AG10803 (cell line): ENCODE measurements around the gene RANBP3.

Source experiments
- DNase-seq: peaks from one replicate; pipeline ENCODE4 v3.0.0; 2010; ENCODE audit warnings: low read depth
- H3K4me3 ChIP-seq: 2 replicates; pipeline ENCODE4 v1.5.1; 2011; ENCODE audit warnings: mild to moderate bottlenecking, low read length, control low read depth
- TF ChIP-seq, protein P1 (sequence below): conservative IDR thresholded peaks from 2 replicates; pipeline ENCODE4 v1.5.1; 2011; ENCODE audit warnings: mild to moderate bottlenecking, low read length, control low read depth, inconsistent platforms

The RANBP3 gene

DNA sequence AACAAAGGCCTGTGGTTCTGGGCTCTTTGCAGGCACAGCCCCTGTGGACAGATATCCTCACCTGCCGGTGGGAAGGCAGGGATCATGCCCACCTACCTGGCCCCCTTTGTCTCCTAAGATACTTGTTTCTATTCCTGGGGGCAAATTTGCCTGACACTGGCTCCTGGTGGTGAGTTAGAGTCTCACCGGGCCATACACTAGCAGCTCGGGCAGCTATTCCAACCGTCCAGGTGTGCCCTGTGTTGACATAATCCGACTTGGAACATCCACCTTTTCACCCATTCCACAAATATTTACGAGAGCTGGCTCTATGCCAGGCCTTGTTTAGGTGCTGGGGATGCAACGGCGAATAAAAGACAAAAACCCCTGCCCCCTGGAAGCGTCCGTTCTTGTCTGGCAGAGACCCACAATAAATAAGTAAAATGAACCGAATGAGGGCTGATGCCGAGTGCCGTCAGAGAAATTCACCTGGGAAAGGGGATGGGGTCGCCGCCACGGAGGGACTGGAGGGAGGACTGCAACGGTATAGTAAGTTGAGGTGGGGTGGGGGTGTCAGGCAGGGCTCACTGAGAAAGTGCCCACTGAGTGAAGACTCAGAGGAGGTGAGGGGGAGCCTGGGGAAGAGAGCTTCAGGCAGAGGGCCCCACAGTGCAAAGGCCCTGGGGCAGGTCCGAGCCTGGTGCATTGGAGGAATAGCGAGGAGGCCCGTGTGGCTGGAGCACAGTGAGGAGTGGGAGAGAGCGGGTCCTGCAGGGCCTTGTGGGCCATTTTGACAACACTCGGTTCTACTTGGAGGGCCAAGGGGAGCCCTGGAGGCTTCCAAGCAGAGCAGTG lies 43.2 kb upstream of the RANBP3 start:
- TF ChIP-seq, protein P1, sequence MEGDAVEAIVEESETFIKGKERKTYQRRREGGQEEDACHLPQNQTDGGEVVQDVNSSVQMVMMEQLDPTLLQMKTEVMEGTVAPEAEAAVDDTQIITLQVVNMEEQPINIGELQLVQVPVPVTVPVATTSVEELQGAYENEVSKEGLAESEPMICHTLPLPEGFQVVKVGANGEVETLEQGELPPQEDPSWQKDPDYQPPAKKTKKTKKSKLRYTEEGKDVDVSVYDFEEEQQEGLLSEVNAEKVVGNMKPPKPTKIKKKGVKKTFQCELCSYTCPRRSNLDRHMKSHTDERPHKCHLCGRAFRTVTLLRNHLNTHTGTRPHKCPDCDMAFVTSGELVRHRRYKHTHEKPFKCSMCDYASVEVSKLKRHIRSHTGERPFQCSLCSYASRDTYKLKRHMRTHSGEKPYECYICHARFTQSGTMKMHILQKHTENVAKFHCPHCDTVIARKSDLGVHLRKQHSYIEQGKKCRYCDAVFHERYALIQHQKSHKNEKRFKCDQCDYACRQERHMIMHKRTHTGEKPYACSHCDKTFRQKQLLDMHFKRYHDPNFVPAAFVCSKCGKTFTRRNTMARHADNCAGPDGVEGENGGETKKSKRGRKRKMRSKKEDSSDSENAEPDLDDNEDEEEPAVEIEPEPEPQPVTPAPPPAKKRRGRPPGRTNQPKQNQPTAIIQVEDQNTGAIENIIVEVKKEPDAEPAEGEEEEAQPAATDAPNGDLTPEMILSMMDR, result no peak
- no peak overlapping the region for H3K4me3 ChIP-seq
- DNase-seq, result no peak

DNA sequence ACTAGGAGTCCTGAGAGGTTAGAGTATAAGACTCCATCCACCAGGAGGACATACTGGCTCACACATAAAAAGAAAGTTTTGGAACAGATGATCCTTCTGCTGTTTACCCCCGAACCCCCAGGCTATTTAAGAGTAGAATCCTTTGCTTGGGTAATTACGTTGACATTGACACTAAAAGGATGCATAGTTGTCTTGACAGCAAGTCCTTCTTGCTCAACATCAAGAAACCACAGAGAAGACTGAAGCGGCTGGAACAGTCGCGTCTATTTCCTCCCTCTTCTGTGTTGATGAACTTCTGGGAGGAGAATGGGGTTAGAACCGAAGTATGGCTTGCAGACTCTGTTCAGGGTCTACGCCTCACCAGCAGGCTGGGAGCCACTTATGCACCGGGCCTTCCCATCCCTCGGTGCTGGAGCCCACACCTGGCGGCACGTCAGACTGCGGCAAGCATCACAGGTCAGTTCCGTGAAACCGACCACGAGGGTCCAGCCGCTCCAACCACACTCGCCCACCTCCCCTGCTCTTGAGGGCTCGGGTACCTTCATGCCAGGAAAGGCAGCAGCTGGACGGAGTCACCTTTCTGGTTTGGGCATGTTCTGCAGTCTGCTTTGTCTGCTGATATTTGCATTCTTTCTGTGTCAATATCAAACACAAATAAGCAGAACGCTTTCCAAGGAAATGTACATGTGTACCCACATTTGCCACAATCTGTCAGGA lies 42.4 kb upstream of the RANBP3 start:
- no peak overlapping the region for H3K4me3 ChIP-seq
- no peak for DNase-seq
- TF ChIP-seq, protein P1, result no peak

DNA sequence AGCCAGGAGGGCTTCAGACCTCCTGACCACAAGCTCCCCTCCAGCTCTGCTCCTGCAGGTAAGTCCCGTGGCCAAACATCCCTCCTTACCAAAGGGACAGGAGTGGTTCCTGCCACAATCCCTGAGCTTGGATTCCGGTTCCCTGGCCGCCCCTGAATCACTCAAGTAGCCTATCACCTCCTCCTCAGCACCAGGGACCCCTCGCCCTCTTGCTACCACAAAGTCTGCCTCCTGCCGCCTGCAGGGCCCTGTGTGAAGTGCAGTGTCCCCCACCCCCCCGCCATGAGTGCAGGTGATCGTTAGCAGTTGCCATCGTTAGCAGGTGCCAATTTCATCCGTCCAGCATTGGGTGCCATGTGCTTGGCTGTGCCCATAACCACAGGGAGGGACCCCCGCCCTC lies 40.8 kb upstream of the RANBP3 start:
- DNase-seq, result no peak

DNA sequence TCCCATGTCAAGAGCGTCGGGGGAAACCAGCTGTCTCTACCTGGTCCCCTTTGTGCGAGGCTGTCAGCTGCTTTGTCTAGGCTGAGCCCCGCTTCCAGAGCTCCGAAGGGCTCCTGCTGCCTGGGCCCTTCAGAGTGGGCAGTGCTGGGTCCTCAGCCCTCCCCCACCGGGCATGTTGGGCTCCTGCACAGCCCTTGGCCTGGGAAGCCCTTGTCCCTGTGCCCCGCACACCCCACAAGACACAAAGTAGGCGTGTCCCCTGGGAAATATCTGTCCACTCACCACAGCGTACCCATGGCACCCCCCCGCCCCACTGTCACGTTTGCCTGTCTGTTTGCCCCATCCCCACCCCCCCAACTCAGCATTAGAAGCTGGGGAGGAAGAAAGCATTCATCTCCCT lies 39.6 kb upstream of the RANBP3 start:
- TF ChIP-seq, protein P1, result no peak
- DNase-seq, result no peak
- H3K4me3 ChIP-seq, result no peak overlapping the region

More for the DNA sequence above, 40.8 kb upstream of the RANBP3 start:
- TF ChIP-seq, protein P1, result no peak
- H3K4me3 ChIP-seq, result no peak overlapping the region

DNA sequence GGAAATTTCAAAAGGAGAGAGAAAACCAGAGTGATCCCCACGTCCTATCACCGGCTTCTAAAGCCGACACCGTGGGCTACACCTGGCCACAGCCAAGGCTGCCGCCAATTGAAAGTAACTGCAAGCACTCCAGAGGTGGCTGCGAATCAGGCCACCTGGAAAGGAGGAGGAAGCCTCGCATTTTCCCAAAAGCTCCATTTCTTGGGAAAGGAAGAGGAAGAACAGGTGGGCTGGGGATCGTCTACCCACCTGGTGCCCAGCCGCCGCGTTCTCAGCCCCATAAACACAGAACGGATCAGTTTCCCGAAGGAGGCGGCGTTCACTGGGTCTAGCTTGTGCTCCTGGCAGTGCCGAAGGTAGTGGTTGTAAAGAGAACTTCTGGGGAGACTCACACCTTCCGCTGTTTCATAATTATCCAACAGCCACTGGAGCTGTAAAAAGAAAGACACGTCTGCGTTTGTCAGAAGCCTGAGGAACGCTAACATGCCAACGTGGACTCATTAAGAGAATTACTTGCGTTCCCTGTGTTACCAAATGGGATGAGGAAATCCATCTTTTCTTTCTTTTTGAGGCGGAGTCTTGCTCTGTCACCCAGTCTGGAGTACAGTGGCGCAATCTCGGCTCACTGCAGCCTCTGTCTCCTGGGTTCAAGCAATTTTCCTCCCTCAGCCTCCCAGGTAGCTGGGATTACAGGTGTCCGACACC lies 38.1 kb upstream of the RANBP3 start:
- no peak for DNase-seq
- H3K4me3 ChIP-seq, result no peak overlapping the region
- TF ChIP-seq, protein P1, result no peak

DNA sequence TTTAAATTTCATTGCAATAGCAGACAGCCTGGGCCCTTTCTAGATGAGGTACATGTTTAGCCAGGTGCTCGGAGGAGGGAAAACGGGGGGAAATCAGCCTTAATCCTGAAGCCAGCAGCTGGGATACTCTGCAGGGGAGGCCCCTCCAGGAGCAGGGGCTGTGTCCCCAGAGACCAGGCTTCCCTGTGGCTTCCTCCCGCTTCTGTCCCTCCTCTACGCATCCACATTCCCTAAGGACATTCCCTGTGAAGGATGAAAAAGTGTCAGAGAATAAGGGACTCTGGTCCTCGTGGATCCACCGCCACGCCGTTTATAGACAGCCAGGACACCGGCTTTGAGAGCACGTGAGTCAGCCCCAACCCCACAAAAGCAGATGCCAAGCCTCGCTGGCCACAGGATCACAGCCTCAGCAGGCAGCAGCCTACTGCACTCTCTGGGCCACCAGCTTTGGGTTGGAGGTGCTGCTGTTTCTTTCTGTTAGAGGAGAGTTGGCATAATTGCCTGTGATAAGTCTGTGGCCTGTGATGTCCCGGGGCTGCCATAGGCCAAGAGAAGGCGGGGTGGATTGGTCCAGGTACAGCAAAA lies 36.7 kb upstream of the RANBP3 start:
- TF ChIP-seq, protein P1, result no peak
- DNase-seq, result no peak
- H3K4me3 ChIP-seq, result no peak overlapping the region
